Lung (tissue), 12 donors: ENCODE data around the gene BBOX1. TPM values are rescaled to one million over a fixed set of nuclear protein-coding genes. Genes with fewer than 3 reads are reported as not detected.

Experiments used
- ATAC-seq: fragments of 200-7000 bp; cut with Tn5 transposase; one replicate; pipeline ENCODE4 v1.9.1; 2020; ENCODE audit warnings: moderate number of reproducible peaks; ENCODE audit not compliant: insufficient read depth, low FRiP score
- DNase-seq, 3 donors: peaks; one replicate each; pipeline ENCODE4 v3.0.0-alpha.2; 2013 to 2017
- H3K27ac ChIP-seq, 2 donors: one replicate each; pipeline ENCODE4 v1.5.1; 2013; ENCODE audit warnings: mild to moderate bottlenecking in 2 of 2, moderate library complexity in 2 of 2, control low read depth in 1 of 2, inconsistent platforms in 1 of 2, low read depth in 1 of 2, low read length in 1 of 2
- H3K27me3 ChIP-seq, 3 donors: one replicate each; pipeline ENCODE4 v1.5.1; 2013; ENCODE audit warnings: low read length in 2 of 3; ENCODE audit not compliant: control insufficient read depth in 3 of 3, insufficient read depth in 3 of 3
- H3K36me3 ChIP-seq, 4 donors: one replicate each; pipeline ENCODE4 v1.5.1; 2013; ENCODE audit warnings: low read length in 4 of 4, mild to moderate bottlenecking in 1 of 4, moderate library complexity in 1 of 4; ENCODE audit not compliant: control insufficient read depth in 4 of 4, insufficient read depth in 4 of 4
- H3K4me1 ChIP-seq, 5 donors: one replicate each; pipeline ENCODE4 v1.5.1; 2013; ENCODE audit warnings: low read length in 5 of 5, mild to moderate bottlenecking in 2 of 5, moderate library complexity in 1 of 5; ENCODE audit not compliant: control insufficient read depth in 5 of 5, insufficient read depth in 5 of 5
- H3K4me3 ChIP-seq: one replicate; pipeline ENCODE4 v1.5.1; 2013; ENCODE audit warnings: mild to moderate bottlenecking, control low read depth, moderate library complexity
- H3K9ac ChIP-seq, 2 donors: one replicate each; pipeline ENCODE4 v1.5.1; 2013; ENCODE audit warnings: low read length in 2 of 2, control low read depth in 1 of 2; ENCODE audit not compliant: insufficient read depth in 1 of 2
- H3K9me3 ChIP-seq, 4 donors: one replicate each; pipeline ENCODE4 v1.5.1; 2013; ENCODE audit warnings: low read length in 3 of 4, mild to moderate bottlenecking in 1 of 4, moderate library complexity in 1 of 4; ENCODE audit not compliant: control insufficient read depth in 4 of 4, insufficient read depth in 3 of 4
- WGBS, 2 donors: extraction: QIAGEN DNeasy Blood & Tissue Kit; methylation state at CpG; one replicate each; pipeline ENCODE4 v1.1.7; 2013; 5-methylcytosine and 5-hydroxymethylcytosine counted together
- polyA plus RNA-seq, 2 donors: library from polyadenylated mRNA; stranded (reverse); fragments of 200-250 nt; gene quantifications; one replicate each; pipeline ENCODE4 v1.2.1, GENCODE V29; 2013
- total RNA-seq, 2 donors: library from RNA; depleted of rRNA in 1 of 2; stranded (reverse); fragments of >200 nt in 1 of 2; gene quantifications; one replicate each; pipeline ENCODE4 v1.2.1, GENCODE V29; 2014 to 2021
- TF ChIP-seq, protein P1 (sequence below): IDR thresholded peaks from 2 replicates; pipeline ENCODE4 v1.5.1; 2012; ENCODE audit warnings: mild to moderate bottlenecking; ENCODE audit errors: control extremely low read depth, extremely low read depth
- donor health status: control.
- donor health status: control.
- donor health status: Bipolar disorder and iron deficiency.
- donor health status: healthy.
- donor health status: DM: yes; HTN: yes; CAD: no.

The BBOX1 gene
- total and polyA plus RNA-seq, 4 donors, result 0.08 to 1.9 (median 0.69) TPM

DNA sequence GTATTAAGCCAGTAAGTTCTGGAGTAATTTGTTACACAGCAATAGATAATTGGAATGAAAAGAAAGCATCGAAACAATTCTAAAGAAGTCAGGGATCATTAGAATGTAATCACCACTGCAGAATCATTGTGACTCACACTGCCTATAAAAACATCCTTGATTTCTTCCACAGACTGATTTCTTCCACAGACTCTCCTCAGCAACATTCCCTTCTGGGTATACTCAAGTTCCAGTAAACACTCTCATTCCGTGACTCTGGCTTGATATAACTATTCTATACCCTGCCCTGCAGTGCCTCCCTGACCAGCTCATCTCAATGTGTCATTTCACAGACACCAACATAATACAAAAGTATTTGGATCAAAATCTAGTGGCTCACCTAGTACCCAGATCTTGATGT is 120.5 kb downstream of the BBOX1 start:
- ATAC-seq (no peak), DNase-seq (no peak)
- TF ChIP-seq, protein P1, sequence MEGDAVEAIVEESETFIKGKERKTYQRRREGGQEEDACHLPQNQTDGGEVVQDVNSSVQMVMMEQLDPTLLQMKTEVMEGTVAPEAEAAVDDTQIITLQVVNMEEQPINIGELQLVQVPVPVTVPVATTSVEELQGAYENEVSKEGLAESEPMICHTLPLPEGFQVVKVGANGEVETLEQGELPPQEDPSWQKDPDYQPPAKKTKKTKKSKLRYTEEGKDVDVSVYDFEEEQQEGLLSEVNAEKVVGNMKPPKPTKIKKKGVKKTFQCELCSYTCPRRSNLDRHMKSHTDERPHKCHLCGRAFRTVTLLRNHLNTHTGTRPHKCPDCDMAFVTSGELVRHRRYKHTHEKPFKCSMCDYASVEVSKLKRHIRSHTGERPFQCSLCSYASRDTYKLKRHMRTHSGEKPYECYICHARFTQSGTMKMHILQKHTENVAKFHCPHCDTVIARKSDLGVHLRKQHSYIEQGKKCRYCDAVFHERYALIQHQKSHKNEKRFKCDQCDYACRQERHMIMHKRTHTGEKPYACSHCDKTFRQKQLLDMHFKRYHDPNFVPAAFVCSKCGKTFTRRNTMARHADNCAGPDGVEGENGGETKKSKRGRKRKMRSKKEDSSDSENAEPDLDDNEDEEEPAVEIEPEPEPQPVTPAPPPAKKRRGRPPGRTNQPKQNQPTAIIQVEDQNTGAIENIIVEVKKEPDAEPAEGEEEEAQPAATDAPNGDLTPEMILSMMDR, result no peak
- no peaks in the 10 kb centered on the region for H3K36me3 ChIP-seq
- peaks cover 0 to 3% (median 0%) of the 10 kb centered on the region in 4 donors for H3K9me3 ChIP-seq
- H3K4me1 ChIP-seq, result no peaks in the 10 kb centered on the region
- WGBS, 2 donors, result 78 to 79% methylated on average over 2 of the region's 2 CpGs
- no peak overlapping the region for H3K27ac ChIP-seq
- H3K4me3 ChIP-seq, result no peak overlapping the region
- peaks cover 0 to 46% (median 6%) of the 10 kb centered on the region in 3 donors for H3K27me3 ChIP-seq
- no peak overlapping the region for H3K9ac ChIP-seq

DNA sequence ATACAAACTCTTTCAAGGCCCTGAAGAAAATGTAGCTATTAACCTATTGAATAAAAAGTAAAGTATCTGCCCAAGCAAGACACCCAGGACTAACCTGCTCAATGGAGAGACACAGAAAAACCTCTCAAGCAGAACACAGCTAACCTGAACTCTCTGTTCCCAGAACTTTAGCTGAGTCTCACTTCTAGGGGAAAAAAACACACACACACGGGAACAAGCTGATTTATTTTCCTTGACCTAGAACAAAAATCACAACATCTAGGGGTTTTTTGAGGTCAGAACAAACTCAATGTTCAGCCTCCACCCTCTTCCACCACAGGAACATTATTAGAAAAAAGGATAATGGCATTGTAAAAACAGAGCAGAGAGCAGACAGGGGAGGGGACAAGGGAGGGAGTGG is 121.6 kb downstream of the BBOX1 start:
- no peak overlapping the region for H3K27ac ChIP-seq
- no peak overlapping the region for H3K9ac ChIP-seq
- TF ChIP-seq, protein P1, result no peak
- WGBS, 2 donors, result 67 to 79% methylated on average over 1 of the region's 1 CpG
- no peaks in the 10 kb centered on the region for H3K4me1 ChIP-seq
- H3K4me3 ChIP-seq, result no peak overlapping the region
- DNase-seq (no peak), ATAC-seq (no peak)
- H3K9me3 ChIP-seq, result peaks cover 0 to 3% (median 0%) of the 10 kb centered on the region in 4 donors
- H3K27me3 ChIP-seq, result peaks cover 0 to 56% (median 6%) of the 10 kb centered on the region in 3 donors
- H3K36me3 ChIP-seq, result no peaks in the 10 kb centered on the region

DNA sequence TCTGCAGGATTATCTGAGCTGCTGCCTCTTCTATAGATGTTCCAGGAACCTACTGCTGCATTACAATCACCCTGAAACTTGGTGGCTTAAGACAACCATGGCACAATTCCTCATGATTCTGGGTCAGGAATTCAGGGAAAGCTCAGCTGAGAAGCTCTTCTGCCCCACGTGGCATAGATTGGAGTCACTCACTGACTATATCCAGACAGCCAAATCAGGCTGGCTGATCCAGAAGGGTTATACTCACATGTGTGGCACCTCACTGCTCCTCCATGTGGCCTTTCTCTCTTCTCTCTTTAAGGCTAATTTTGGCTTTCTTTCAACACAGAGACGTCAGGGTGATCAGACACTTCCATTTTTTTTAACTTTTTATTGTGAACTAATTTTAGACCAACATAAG is 125.5 kb downstream of the BBOX1 start:
- Histone ChIP-seq H3K9ac (no peak overlapping the region), H3K4me1 (no peaks in the 10 kb centered on the region), H3K27ac (no peak overlapping the region), H3K36me3 (no peaks in the 10 kb centered on the region), H3K9me3 (no peaks in the 10 kb centered on the region), H3K4me3 (no peak overlapping the region), H3K27me3 (peaks cover 1 to 51% (median 2%) of the 10 kb centered on the region in 3 donors)
- TF ChIP-seq, protein P1, result no peak
- WGBS, 2 donors, result 25 to 30% methylated on average over 2 of the region's 2 CpGs
- DNase-seq, result no peak
- no peak for ATAC-seq

DNA sequence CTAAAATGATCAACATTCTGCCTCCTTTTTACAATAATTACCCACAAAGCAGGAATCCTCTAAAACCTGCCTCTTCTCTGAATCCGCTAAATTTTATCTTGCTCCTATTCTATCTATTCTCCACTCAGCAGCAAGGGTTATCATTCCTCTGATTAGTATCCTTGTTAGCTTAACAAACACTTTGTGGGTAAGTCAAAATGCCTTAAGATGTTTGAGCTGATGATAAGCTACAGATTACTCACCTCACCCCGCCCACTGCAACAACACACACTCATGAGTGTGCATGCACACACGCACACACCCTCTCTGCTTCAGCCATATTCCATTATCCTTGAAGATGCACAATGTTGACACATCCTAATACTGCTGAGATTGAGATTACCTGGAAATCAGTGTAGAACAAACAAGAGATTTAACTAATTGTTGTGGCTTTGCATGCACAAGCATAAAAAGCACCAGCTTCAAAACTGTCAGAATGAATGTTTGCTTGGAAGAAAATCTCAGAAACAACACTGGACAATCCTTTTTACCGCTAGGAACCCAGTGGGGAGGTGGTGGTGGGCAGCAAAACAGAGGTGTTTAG is 130.9 kb downstream of the BBOX1 start:
- H3K27ac ChIP-seq, result no peak overlapping the region
- TF ChIP-seq, protein P1, result no peak
- peaks cover 2 to 37% (median 6%) of the 10 kb centered on the region in 3 donors for H3K27me3 ChIP-seq
- H3K4me3 ChIP-seq, result no peak overlapping the region
- H3K4me1 ChIP-seq, result no peaks in the 10 kb centered on the region
- 61 to 85% methylated on average over 4 of the region's 4 CpGs for WGBS, 2 donors
- no peaks in the 10 kb centered on the region for H3K36me3 ChIP-seq
- DNase-seq, result no peak
- no peak overlapping the region for H3K9ac ChIP-seq
- ATAC-seq, result no peak
- no peaks in the 10 kb centered on the region for H3K9me3 ChIP-seq
